ENCODE measurements around the gene SDHAF2.
"Not testable (repeated sequence)": the region's sequence is repeated elsewhere in the genome, so short reads cannot be mapped to it uniquely, and the experiment has no call there.

The SDHAF2 gene

GRCh38 chr11:61425367-61426131, 4.4 kb upstream of the SDHAF2 start:
- no peak for DNase-seq

GRCh38 chr11:61429346-61429690, 606 bp upstream of the SDHAF2 start:
- peak in 1 of 2 experiments; percentile 32 for DNase-seq

GRCh38 chr11:61430839-61431238, 915 bp downstream of the SDHAF2 start:
- DNase-seq = not testable (repeated sequence)

- no peak for DNase-seq
Observed at GRCh38 chr11:61437496-61437895, 7.6 kb downstream of the SDHAF2 start.

GRCh38 chr11:61439615-61440014, 9.7 kb downstream of the SDHAF2 start:
- DNase-seq = no peak

GRCh38 chr11:61442616-61443015, 12.7 kb downstream of the SDHAF2 start:
- DNase-seq = no peak

- no peak for DNase-seq
Observed at GRCh38 chr11:61445516-61445915, 15.6 kb downstream of the SDHAF2 start.

- peak; percentile 51 to 68 for DNase-seq
Observed at GRCh38 chr11:61446211-61446651, 16.3 kb downstream of the SDHAF2 start.

- no peak for DNase-seq
Observed at GRCh38 chr11:61447601-61448551, 18.0 kb downstream of the SDHAF2 start.

- no peak for DNase-seq
Observed at GRCh38 chr11:61448552-61448927, 18.6 kb downstream of the SDHAF2 start.

- no peak for DNase-seq
Observed at GRCh38 chr11:61452825-61453224, 22.9 kb downstream of the SDHAF2 start.

- DNase-seq = no peak
Observed at GRCh38 chr11:61453695-61454094, 23.8 kb downstream of the SDHAF2 start.

- no peak for DNase-seq
Observed at GRCh38 chr11:61454520-61454919, 24.6 kb downstream of the SDHAF2 start.

- DNase-seq = no peak
Observed at GRCh38 chr11:61460474-61460881, 30.6 kb downstream of the SDHAF2 start.

GRCh38 chr11:61460986-61461385, 31.1 kb downstream of the SDHAF2 start:
- DNase-seq = no peak

GRCh38 chr11:61467602-61468001, 37.7 kb downstream of the SDHAF2 start:
- not testable (repeated sequence) for DNase-seq

GRCh38 chr11:61468002-61468401, 38.1 kb downstream of the SDHAF2 start:
- no peak for DNase-seq

GRCh38 chr11:61472282-61472681, 42.4 kb downstream of the SDHAF2 start:
- DNase-seq = no peak

GRCh38 chr11:61472868-61473267, 42.9 kb downstream of the SDHAF2 start:
- DNase-seq = no peak

- DNase-seq = no peak
Observed at GRCh38 chr11:61473370-61474012, 43.6 kb downstream of the SDHAF2 start.

GRCh38 chr11:61474013-61474643, 44.2 kb downstream of the SDHAF2 start:
- DNase-seq = no peak

- DNase-seq = no peak
Observed at GRCh38 chr11:61475433-61475832, 45.5 kb downstream of the SDHAF2 start.

GRCh38 chr11:61476371-61476770, 46.4 kb downstream of the SDHAF2 start:
- no peak for DNase-seq
